WERI-Rb-1 (cell line): Measurements from ENCODE around the gene CALML6.

Experiments
- DNase-seq: peaks from one replicate; pipeline ENCODE4 v3.0.0-alpha.2; 2020
- H3K27ac ChIP-seq: fragments of 250-450 bp; sonication (Bioruptor Pico); 2 replicates; pipeline ENCODE4 v1.5.1; 2020; ENCODE audit warnings: mild to moderate bottlenecking, moderate library complexity
- H3K27me3 ChIP-seq: fragments of 250-450 bp; sonication (Bioruptor Pico); 2 replicates; pipeline ENCODE4 v1.5.1; 2021; ENCODE audit warnings: mild to moderate bottlenecking, low read depth, moderate library complexity; ENCODE audit not compliant: insufficient read depth, severe bottlenecking
- H3K36me3 ChIP-seq: fragments of 250-450 bp; sonication (Bioruptor Pico); 2 replicates; pipeline ENCODE4 v1.5.1; 2020; ENCODE audit warnings: mild to moderate bottlenecking, moderate library complexity
- H3K4me3 ChIP-seq: 2 replicates; pipeline ENCODE4 v1.5.1; 2011; ENCODE audit warnings: low read depth, mild to moderate bottlenecking, control low read depth, low read length
- H3K9me3 ChIP-seq: fragments of 250-450 bp; sonication (Bioruptor Pico); 2 replicates; pipeline ENCODE4 v1.5.1; 2021; ENCODE audit warnings: mild to moderate bottlenecking, moderate library complexity; ENCODE audit not compliant: severe bottlenecking
- CTCF ChIP-seq: IDR thresholded peaks from 2 replicates; pipeline ENCODE4 v1.5.1; 2011; ENCODE audit warnings: low read depth, mild to moderate bottlenecking, control low read depth, inconsistent platforms, low read length

CALML6 gene

GRCh38 chr1:1920608-1921458 lies 5.8 kb downstream of the CALML6 start:
- no peak overlapping the region for H3K4me3 ChIP-seq
- DNase-seq = peak; percentile 7
- H3K9me3 ChIP-seq = no peaks in the 10 kb centered on the region
- H3K36me3 ChIP-seq = no peaks in the 10 kb centered on the region
- no peak for TF ChIP-seq CTCF
- no peak overlapping the region for H3K27ac ChIP-seq
- no peaks in the 10 kb centered on the region for H3K27me3 ChIP-seq

DNA sequence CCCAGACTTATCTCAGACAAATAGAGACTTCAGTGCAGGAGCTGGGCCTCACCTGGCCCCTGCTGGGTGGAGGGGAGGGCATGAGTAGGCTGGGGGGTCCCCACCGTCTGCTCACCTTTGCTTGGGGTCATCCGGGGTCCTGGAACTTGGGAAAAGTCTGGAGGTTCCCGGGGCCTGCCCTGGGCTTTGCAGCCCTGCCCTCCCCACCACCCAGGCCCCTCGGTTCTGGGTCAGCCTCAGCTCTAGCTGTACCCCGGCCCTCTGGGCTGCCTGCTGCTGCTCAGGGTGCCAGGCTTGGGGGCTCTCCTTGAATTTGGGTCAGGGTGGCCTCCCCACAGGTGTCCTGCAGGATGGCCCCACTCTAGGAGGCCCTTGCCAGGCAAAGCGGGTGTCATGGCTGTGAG lies 6.4 kb downstream of the CALML6 start:
- no peaks in the 10 kb centered on the region for H3K36me3 ChIP-seq
- no peak overlapping the region for H3K27ac ChIP-seq
- no peaks in the 10 kb centered on the region for H3K9me3 ChIP-seq
- no peak overlapping the region for H3K4me3 ChIP-seq
- no peak for DNase-seq
- TF ChIP-seq CTCF = no peak
- no peaks in the 10 kb centered on the region for H3K27me3 ChIP-seq

- Histone ChIP-seq H3K36me3 (no peaks in the 10 kb centered on the region), H3K27ac (no peak overlapping the region), H3K9me3 (no peaks in the 10 kb centered on the region), H3K27me3 (no peaks in the 10 kb centered on the region), H3K4me3 (no peak overlapping the region)
- DNase-seq = no peak
- TF ChIP-seq CTCF = no peak
Measured at GRCh38 chr1:1921901-1922701, 7.0 kb downstream of the CALML6 start.

GRCh38 chr1:1922702-1922955 lies 7.6 kb downstream of the CALML6 start:
- Histone ChIP-seq H3K27ac (no peak overlapping the region), H3K9me3 (no peaks in the 10 kb centered on the region), H3K36me3 (no peaks in the 10 kb centered on the region), H3K4me3 (no peak overlapping the region), H3K27me3 (no peaks in the 10 kb centered on the region)
- DNase-seq = no peak
- TF ChIP-seq CTCF = no peak

GRCh38 chr1:1922956-1923833 lies 8.1 kb downstream of the CALML6 start:
- no peak for TF ChIP-seq CTCF
- no peaks in the 10 kb centered on the region for H3K9me3 ChIP-seq
- no peaks in the 10 kb centered on the region for H3K36me3 ChIP-seq
- H3K27ac ChIP-seq = no peak overlapping the region
- DNase-seq = no peak
- H3K27me3 ChIP-seq = no peaks in the 10 kb centered on the region
- H3K4me3 ChIP-seq = no peak overlapping the region
